Psoas muscle (tissue), 8 donors: ENCODE measurements around the gene PFKFB2. TPM values are rescaled to one million over a fixed set of nuclear protein-coding genes. Genes with fewer than 3 reads are reported as not detected.

ENCODE experiments used
- ATAC-seq, 4 donors: fragments of 200-7000 bp; cut with Tn5 transposase; one replicate each; pipeline ENCODE4 v1.9.1; 2020; ENCODE audit warnings: moderate library complexity in 3 of 4, mild to moderate bottlenecking in 2 of 4
- DNase-seq, 2 donors: peaks; one replicate each; pipeline ENCODE4 v3.0.0-alpha.2; 2020
- H3K27ac ChIP-seq: fragments of 200-600 bp; one replicate; pipeline ENCODE4 v1.8.0; 2022
- H3K27me3 ChIP-seq, 3 donors: fragments of 200-600 bp in 1 of 3; one replicate each; pipeline versions ENCODE4 v1.6.1 to v1.8.0; 2013 to 2022; ENCODE audit warnings: low read length in 2 of 3, mild to moderate bottlenecking in 2 of 3, moderate library complexity in 1 of 3; ENCODE audit not compliant: insufficient read depth in 3 of 3
- H3K36me3 ChIP-seq, 2 donors: fragments of 200-600 bp in 1 of 2; one replicate each; pipeline versions ENCODE4 v1.6.1 to v1.8.0; 2013 to 2022; ENCODE audit warnings: low read depth in 1 of 2, mild to moderate bottlenecking in 1 of 2, moderate library complexity in 1 of 2; ENCODE audit not compliant: insufficient read depth in 1 of 2
- H3K4me1 ChIP-seq: fragments of 200-600 bp; one replicate; pipeline ENCODE4 v1.8.0; 2022
- H3K4me3 ChIP-seq: fragments of 200-600 bp; one replicate; pipeline ENCODE4 v1.8.0; 2022; ENCODE audit warnings: mild to moderate bottlenecking
- H3K9me3 ChIP-seq: fragments of 200-600 bp; one replicate; pipeline ENCODE4 v1.8.0; 2022
- WGBS, 3 donors: extraction: QIAGEN DNeasy Blood & Tissue Kit; methylation state at CpG; one replicate each; pipeline versions ENCODE4 v1.1.6 to v1.1.7; 2013; 5-methylcytosine and 5-hydroxymethylcytosine counted together
- intact Hi-C, 2 donors: fragments of 100-400 bp; cut with DNase I; formaldehyde crosslinking; loops; one replicate each; pipeline versions ENCODE4 v1.11.0 to v1.14.2; 2022
- polyA plus RNA-seq, 3 donors: library from polyadenylated mRNA; stranded (reverse); fragments of 200-250 nt; gene quantifications; one replicate each; pipeline ENCODE4 v1.2.3, GENCODE V29; 2013
- total RNA-seq, 4 donors: library from RNA; stranded (reverse); fragmentation: NEBNext Ultra II Directional in 2 of 4; extraction: Animal tissue kit (Norgen Biotek cat#: 25700) in 2 of 4; gene quantifications; one replicate each; pipeline versions ENCODE4 v1.2.1 to v1.2.4, GENCODE V29; 2021 to 2023
- TF ChIP-seq, protein P1 (sequence below): fragments of 200-600 bp; IDR thresholded peaks from one replicate; pipeline ENCODE4 v1.8.0; 2022; ENCODE audit warnings: antibody characterized with exemption
- donor health status: healthy with polysubstance abuse.
- donor health status: DM: no; HTN: no; CAD: no; lungs with moderate emphysema.
- donor health status: Bipolar disorder and iron deficiency.
- donor health status: healthy.
- donor health status: DM: yes; HTN: yes; CAD: no.
- donor health status: DM: no; HTN: no; CAD: no.
- donor health status: DM: no; HTN: no; CAD: no.
- donor health status: DM: yes; HTN: yes; CAD: no.

The PFKFB2 gene
- total and polyA plus RNA-seq, 7 donors, result 3.9 to 149 (median 36.0) TPM

DNA sequence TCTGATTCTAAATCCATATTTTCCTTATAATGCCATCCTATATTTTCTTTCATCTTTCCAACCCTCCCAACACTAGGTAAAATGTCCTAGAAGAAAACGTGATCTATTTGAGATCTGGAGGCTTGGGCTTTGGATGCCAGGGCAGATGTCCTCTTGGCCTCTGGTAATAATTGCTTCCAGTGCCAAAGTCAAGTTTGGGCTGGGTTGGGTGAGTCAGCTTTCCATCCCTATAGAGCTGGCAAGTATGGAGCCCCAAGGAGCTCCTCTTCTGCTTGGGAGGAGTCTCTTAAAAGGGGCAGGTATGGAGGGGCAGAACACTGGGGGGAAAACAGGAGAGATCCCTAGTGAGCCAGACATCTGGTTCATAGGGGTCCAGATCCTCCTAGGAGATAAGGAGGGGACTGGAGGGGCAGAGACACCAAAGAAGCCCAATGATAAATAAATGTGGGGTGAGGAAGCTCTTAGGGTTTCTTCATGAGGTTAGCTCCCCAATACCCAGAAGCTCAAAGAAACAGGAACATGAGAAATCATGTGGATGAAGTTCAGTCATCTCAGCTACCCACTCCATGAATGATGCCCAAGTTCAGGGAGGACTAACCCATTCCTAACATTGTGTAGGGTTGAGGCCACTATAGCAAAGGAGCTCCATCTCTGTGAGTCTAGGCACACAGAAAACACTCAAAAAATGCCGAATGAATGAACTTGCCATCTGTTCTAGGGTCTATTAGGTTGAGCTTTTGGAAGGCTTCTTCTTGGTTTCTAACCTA is 24.0 kb upstream of the PFKFB2 start:
- Histone ChIP-seq H3K27ac (no peak overlapping the region), H3K4me1 (peaks cover 17% of the 10 kb centered on the region), H3K36me3 (no peaks in the 10 kb centered on the region), H3K4me3 (no peak overlapping the region), H3K27me3 (peaks cover 0 to 2% (median 0%) of the 10 kb centered on the region in 3 donors), H3K9me3 (no peaks in the 10 kb centered on the region)
- TF ChIP-seq, protein P1, sequence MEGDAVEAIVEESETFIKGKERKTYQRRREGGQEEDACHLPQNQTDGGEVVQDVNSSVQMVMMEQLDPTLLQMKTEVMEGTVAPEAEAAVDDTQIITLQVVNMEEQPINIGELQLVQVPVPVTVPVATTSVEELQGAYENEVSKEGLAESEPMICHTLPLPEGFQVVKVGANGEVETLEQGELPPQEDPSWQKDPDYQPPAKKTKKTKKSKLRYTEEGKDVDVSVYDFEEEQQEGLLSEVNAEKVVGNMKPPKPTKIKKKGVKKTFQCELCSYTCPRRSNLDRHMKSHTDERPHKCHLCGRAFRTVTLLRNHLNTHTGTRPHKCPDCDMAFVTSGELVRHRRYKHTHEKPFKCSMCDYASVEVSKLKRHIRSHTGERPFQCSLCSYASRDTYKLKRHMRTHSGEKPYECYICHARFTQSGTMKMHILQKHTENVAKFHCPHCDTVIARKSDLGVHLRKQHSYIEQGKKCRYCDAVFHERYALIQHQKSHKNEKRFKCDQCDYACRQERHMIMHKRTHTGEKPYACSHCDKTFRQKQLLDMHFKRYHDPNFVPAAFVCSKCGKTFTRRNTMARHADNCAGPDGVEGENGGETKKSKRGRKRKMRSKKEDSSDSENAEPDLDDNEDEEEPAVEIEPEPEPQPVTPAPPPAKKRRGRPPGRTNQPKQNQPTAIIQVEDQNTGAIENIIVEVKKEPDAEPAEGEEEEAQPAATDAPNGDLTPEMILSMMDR, result no peak
- 72 to 83% (median 72%) methylated on average over 2 of the region's 2 CpGs for WGBS, 3 donors
- ATAC-seq (no peak), DNase-seq (no peak)
- intact Hi-C loops, result no loop called here

DNA sequence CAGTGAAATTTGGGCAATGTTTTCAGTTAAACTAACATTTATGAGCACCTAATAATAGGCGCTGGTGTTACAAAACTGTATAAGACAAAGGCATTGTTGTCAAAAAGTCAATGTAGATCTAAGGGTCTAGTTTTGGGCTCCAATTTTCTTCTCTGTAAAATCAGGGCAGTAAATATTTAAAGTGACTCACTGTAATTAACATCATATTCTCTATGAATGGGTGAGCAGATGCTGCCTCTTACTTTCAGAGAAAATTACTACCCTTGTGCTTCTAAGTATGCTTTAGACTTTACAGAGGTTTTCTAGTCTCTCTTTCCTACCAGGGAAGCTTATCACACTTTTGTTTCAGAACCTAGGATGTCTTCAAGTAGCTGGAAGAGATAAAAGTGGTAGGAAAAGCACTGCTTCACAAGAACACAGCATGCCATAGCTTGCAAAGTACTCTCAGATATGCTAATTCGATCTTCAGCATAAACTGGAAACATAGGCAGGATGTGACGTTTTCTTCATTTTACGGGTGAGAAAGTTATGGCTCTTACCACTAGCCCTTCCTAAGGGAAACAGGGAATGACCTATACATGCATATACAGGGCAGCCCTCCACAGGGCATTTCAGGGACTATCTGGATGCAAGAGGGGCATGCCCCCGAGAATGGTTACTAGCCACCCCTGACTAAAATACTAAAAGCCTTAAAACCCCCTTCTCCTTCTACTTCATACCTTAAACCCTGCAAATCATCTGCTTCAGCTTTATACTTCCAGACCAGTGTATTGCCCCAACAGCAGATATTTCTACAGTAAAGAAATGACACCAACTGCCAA is 23.2 kb upstream of the PFKFB2 start:
- H3K4me1 ChIP-seq, result peaks cover 17% of the 10 kb centered on the region
- DNase-seq (no peak), ATAC-seq (no peak)
- TF ChIP-seq, protein P1, result no peak
- intact Hi-C loops, result no loop called here
- H3K27me3 ChIP-seq, result peaks cover 0 to 2% (median 0%) of the 10 kb centered on the region in 3 donors
- no peaks in the 10 kb centered on the region for H3K9me3 ChIP-seq
- WGBS, 3 donors, result 70 to 75% (median 72%) methylated on average over 5 of the region's 5 CpGs
- no peaks in the 10 kb centered on the region for H3K36me3 ChIP-seq
- H3K27ac ChIP-seq, result no peak overlapping the region
- H3K4me3 ChIP-seq, result no peak overlapping the region

DNA sequence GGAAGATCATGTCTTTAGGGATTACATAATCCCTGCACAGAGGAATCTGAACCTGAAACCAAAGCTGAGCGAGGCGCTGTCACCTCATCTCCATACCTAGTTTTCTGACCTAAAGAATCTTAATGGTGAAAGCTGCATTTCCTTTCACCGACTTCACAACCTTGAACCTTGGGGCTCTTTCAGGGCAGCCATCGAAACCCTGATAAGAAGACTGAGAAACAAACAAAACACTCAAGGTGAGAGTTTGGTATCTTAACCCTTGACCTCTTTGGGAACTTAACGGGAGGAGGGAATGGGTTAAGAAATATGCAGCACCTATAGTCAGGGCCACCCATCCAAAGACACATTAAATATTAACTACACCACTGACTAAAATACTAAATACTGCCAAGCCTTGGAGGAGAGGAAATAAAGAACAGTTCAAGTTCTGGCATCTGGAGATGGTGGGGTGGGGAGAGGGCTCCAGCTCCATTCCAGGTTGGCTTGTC is 22.5 kb upstream of the PFKFB2 start:
- intact Hi-C loops, result no loop called here
- no peaks in the 10 kb centered on the region for H3K36me3 ChIP-seq
- ATAC-seq (no peak), DNase-seq (no peak)
- no peak overlapping the region for H3K27ac ChIP-seq
- 66 to 74% (median 73%) methylated on average over 5 of the region's 5 CpGs for WGBS, 3 donors
- no peaks in the 10 kb centered on the region for H3K9me3 ChIP-seq
- H3K27me3 ChIP-seq, result peaks cover 0 to 2% (median 0%) of the 10 kb centered on the region in 3 donors
- no peak overlapping the region for H3K4me3 ChIP-seq
- TF ChIP-seq, protein P1, result no peak
- H3K4me1 ChIP-seq, result peaks cover 12% of the 10 kb centered on the region

DNA sequence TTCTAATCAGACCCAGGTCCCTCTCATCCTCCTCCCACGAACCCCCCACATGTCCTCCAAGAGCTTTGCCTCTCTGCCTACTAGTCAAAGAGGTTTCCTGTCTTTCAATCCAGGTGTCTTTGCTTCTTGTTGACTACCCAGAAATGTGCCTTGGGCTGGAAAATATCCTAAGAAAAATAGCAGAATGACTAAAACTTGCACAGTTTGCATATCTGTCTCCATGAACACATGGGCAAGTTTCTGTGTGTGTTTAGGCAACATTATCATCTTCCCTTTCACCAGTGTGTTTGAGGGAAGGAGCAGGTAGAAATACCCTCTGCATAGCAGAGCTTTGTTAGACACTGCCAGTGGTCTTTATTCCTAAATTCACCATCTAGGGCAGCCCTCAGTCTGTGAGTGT is 22.1 kb upstream of the PFKFB2 start:
- intact Hi-C loops, result no loop called here
- no peak overlapping the region for H3K27ac ChIP-seq
- H3K4me3 ChIP-seq, result no peak overlapping the region
- TF ChIP-seq, protein P1, result no peak
- DNase-seq (no peak), ATAC-seq (no peak)
- peaks cover 7% of the 10 kb centered on the region for H3K4me1 ChIP-seq
- peaks cover 0 to 2% (median 0%) of the 10 kb centered on the region in 3 donors for H3K27me3 ChIP-seq
- H3K36me3 ChIP-seq, result no peaks in the 10 kb centered on the region
- 56 to 78% (median 65%) methylated on average over 1 of the region's 1 CpG for WGBS, 3 donors
- H3K9me3 ChIP-seq, result no peaks in the 10 kb centered on the region
